MG63 (cell line): ENCODE measurements around the gene NUTM1. TPM values are rescaled to one million over a fixed set of nuclear protein-coding genes. Genes with fewer than 3 reads are reported as not detected.
A peak's percentile ranks its signal among the peaks of the same experiment; 100 is the strongest.

ENCODE experiments used
- DNase-seq: peaks from one replicate; pipeline ENCODE4 v3.0.0-alpha.2; 2020
- H3K27me3 ChIP-seq: fragments of 250-450 bp; sonication (Bioruptor Pico); 2 replicates; pipeline ENCODE4 v1.5.1; 2020; ENCODE audit warnings: mild to moderate bottlenecking, moderate library complexity
- H3K36me3 ChIP-seq: fragments of 250-450 bp; sonication (Bioruptor Pico); 2 replicates; pipeline ENCODE4 v1.5.1; 2020; ENCODE audit warnings: mild to moderate bottlenecking, moderate library complexity
- H3K4me3 ChIP-seq: fragments of 250-450 bp; sonication (Bioruptor Pico); 2 replicates; pipeline ENCODE4 v1.5.1; 2020; ENCODE audit warnings: mild to moderate bottlenecking, moderate library complexity
- H3K9me3 ChIP-seq: fragments of 250-450 bp; sonication (Bioruptor Pico); 2 replicates; pipeline ENCODE4 v1.5.1; 2020; ENCODE audit warnings: mild to moderate bottlenecking, moderate library complexity
- total RNA-seq: library from RNA; depleted of rRNA; stranded (reverse); fragments of >200 nt; shearing (Covaris generic); gene quantifications from 2 replicates; pipeline ENCODE4 v1.2.3, GENCODE V29; 2014; ENCODE audit warnings: low replicate concordance; rRNA removed

The NUTM1 gene
- not detected in 2 replicates for total RNA-seq

- peak; percentile 87 for DNase-seq
- Histone ChIP-seq H3K27me3 (no peaks in the 10 kb centered on the region), H3K4me3 (peak within 1 kb of the TSS; percentile 86), H3K9me3 (no peaks in the 10 kb centered on the region), H3K36me3 (peaks cover 28% of the 10 kb centered on the region)
Observed at GRCh38 chr15:34342737-34343575, at the start of gene NUTM1, which contains the start of gene NOP10. NUTM1 (plus strand) TSS chr15:34343315; CDS start chr15:34343697, 382 bp downstream. NOP10 (minus strand) TSS chr15:34343136; CDS start chr15:34343073, 63 bp downstream.

DNA sequence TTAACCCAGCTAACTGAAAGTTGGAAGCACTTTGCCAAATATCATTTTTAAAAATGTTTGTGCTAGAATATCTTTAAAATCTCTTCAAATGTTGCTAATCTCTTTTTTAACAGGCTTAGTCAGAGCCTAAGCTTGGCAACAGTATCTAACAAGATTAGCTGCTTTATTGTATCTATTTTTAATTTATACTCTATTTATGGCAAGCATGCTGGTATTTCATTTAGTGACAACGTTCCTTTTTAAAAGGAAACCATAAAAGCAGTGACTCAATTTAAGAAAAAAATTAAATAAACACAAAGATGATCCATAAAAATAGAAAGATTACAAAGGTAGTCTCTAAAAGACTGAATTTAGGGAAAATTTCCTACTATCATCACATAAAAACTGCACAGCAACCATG is 46.1 kb upstream of the NUTM1 start:
- H3K27me3 ChIP-seq, result no peaks in the 10 kb centered on the region
- no peak overlapping the region for H3K4me3 ChIP-seq
- H3K36me3 ChIP-seq, result no peaks in the 10 kb centered on the region
- no peak for DNase-seq
- H3K9me3 ChIP-seq, result no peaks in the 10 kb centered on the region

DNA sequence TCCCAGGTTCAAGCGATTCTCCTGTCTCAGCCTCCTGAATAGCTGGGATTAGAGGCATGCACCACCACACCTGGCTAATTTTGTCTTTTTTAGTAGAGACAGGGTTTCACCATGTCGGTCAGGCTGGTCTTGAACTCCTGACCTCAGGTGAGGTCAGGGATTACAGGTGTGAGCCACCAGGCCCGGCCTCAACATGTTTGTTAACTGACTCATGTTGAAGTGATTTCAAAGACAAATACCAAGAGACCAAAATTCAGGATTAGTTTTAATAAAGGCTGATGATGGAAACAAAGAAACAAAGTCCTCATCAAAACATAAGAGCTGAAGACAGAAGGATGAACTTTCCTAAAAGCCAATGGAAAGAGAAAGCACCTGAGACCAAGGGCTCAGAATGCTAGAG is 42.1 kb upstream of the NUTM1 start:
- Histone ChIP-seq H3K9me3 (no peaks in the 10 kb centered on the region), H3K36me3 (no peaks in the 10 kb centered on the region), H3K27me3 (no peaks in the 10 kb centered on the region), H3K4me3 (no peak overlapping the region)
- DNase-seq, result no peak

DNA sequence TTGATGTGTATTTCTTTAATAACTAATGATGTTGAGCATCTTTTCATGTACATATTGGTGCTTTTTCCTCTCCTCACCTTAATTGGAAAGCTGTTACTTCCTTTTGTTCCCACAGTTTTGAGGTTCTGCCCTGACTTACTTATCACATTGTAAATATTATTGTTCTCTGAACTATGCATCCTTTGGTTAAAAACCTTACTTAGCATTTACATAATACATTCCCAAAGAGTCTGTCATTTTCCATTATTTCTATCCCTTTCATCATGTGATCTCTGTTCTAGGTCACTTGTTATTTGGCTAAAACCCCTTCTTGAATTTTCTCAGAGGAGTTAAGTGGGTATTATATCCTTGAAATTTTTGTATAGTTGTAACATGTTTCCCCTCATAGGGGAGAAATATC is 38.5 kb upstream of the NUTM1 start:
- no peaks in the 10 kb centered on the region for H3K36me3 ChIP-seq
- DNase-seq, result no peak
- no peaks in the 10 kb centered on the region for H3K27me3 ChIP-seq
- H3K4me3 ChIP-seq, result no peak overlapping the region
- H3K9me3 ChIP-seq, result no peaks in the 10 kb centered on the region

DNA sequence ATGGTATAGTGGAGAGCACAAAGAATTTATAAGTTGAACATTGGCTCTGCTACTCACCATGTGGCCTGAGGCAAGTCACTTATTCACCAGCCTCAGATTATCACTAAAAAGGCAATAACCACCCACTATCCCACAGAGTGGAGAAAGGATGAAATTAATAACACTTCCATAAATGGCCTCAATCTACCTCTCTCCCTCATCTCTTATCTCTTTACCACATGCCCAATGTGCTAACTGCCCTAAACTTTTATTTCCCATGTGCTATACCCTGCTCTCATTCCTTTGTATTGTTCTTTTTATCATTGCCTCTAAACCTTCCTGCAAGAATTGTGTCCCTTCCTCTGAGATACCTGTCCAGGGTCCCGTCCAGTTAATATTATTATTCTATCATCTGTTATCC is 31.6 kb upstream of the NUTM1 start:
- Histone ChIP-seq H3K27me3 (no peaks in the 10 kb centered on the region), H3K9me3 (no peaks in the 10 kb centered on the region), H3K4me3 (no peak overlapping the region), H3K36me3 (no peaks in the 10 kb centered on the region)
- no peak for DNase-seq

- Histone ChIP-seq H3K4me3 (no peak overlapping the region), H3K27me3 (no peaks in the 10 kb centered on the region), H3K36me3 (no peaks in the 10 kb centered on the region), H3K9me3 (no peaks in the 10 kb centered on the region)
- DNase-seq, result no peak
Observed at GRCh38 chr15:34314491-34315490, 28.3 kb upstream of the NUTM1 start.

DNA sequence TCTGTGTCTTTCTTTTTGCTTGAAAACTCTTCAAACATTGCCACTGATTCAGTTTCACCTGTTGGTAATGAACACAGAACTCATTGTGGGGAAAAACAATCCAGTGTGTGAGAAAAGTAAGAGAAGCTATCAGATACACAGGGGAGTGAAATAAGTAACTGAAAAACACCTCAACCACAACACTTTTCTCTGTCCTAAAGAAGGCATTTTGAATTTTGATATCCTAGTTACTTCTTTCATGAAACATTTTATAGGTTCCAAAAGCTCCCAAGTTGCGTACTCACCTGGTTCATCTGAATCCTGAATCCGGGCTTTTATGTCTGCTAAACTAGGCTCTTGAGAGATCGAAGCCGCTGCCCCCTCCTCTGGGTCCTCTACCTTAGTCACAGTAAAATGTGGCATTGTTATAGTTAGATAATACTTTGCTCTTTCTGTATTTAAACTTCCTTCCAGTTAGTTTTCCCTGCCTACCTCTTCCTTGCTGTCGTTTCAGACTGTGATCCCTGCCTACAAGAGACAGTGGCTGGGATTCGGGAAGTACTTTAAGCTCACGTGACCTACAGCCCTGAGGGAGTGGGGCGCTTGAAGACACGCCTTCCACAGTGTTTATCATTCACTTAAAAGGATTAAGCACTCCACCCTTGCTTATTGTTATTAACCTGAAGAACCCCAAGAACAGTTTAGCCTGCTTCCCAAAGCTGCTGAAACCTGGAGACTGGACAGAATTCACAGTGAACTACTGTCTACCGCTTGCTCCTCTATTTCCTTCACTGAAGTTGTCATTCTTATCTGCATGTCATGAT is 24.6 kb upstream of the NUTM1 start:
- H3K9me3 ChIP-seq, result no peaks in the 10 kb centered on the region
- H3K27me3 ChIP-seq, result no peaks in the 10 kb centered on the region
- peak overlapping the region; percentile 34 for H3K4me3 ChIP-seq
- peak; percentile 16 for DNase-seq
- H3K36me3 ChIP-seq, result no peaks in the 10 kb centered on the region

- Histone ChIP-seq H3K36me3 (no peaks in the 10 kb centered on the region), H3K9me3 (no peaks in the 10 kb centered on the region), H3K27me3 (no peaks in the 10 kb centered on the region), H3K4me3 (no peak overlapping the region)
- no peak for DNase-seq
Observed at GRCh38 chr15:34323217-34323616, 19.9 kb upstream of the NUTM1 start.

DNA sequence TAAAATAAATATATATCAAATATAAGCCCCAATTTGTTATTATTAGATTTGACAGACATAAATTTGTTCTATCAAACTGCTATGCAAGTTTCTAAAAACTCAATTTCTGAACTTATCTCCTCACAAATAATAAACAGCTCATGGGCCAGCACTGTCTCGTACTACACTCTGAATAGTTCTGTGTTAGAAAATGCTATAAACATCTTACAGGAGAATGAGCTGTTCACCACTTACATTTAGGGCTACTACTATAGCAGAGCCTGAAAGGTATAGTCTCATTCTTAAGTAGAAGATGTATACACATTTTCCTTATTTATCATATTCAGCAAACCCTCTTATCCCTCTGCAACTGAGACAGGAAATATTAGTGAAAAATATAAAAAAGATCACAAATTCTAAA is 18.2 kb upstream of the NUTM1 start:
- H3K4me3 ChIP-seq, result no peak overlapping the region
- H3K27me3 ChIP-seq, result no peaks in the 10 kb centered on the region
- no peaks in the 10 kb centered on the region for H3K9me3 ChIP-seq
- H3K36me3 ChIP-seq, result no peaks in the 10 kb centered on the region
- DNase-seq, result no peak

DNA sequence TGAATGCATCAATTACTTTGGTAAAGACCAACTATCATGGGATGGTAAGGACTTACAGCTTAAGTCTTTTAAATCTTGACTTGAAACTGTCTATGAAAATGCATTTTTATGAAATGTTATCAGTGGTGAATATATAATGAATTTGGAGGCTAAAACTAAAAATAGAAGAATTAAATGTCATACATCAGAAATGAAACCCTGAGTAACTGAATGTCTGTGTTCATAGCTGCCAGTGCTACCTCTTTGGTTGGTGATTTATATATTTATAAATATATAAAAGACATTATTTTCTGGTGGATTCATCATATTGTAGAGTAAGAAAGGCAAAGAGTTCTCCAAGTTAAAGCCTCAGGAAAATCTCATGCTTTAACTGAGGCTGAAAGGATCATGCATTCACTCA is 17.7 kb upstream of the NUTM1 start:
- no peak for DNase-seq
- no peaks in the 10 kb centered on the region for H3K9me3 ChIP-seq
- H3K27me3 ChIP-seq, result no peaks in the 10 kb centered on the region
- no peak overlapping the region for H3K4me3 ChIP-seq
- H3K36me3 ChIP-seq, result no peaks in the 10 kb centered on the region

- no peaks in the 10 kb centered on the region for H3K27me3 ChIP-seq
- H3K9me3 ChIP-seq, result no peaks in the 10 kb centered on the region
- no peaks in the 10 kb centered on the region for H3K36me3 ChIP-seq
- no peak overlapping the region for H3K4me3 ChIP-seq
- DNase-seq, result no peak
Observed at GRCh38 chr15:34327906-34328305, 15.2 kb upstream of the NUTM1 start.

GRCh38 chr15:34329006-34329405 is 14.1 kb upstream of the NUTM1 start:
- no peaks in the 10 kb centered on the region for H3K36me3 ChIP-seq
- H3K27me3 ChIP-seq, result no peaks in the 10 kb centered on the region
- H3K4me3 ChIP-seq, result no peak overlapping the region
- DNase-seq, result no peak
- H3K9me3 ChIP-seq, result no peaks in the 10 kb centered on the region

GRCh38 chr15:34330279-34330678 is 12.8 kb upstream of the NUTM1 start:
- H3K9me3 ChIP-seq, result no peaks in the 10 kb centered on the region
- no peak overlapping the region for H3K4me3 ChIP-seq
- no peak for DNase-seq
- H3K27me3 ChIP-seq, result no peaks in the 10 kb centered on the region
- no peaks in the 10 kb centered on the region for H3K36me3 ChIP-seq

GRCh38 chr15:34331809-34332208 is 11.3 kb upstream of the NUTM1 start:
- DNase-seq, result no peak
- no peak overlapping the region for H3K4me3 ChIP-seq
- H3K36me3 ChIP-seq, result no peaks in the 10 kb centered on the region
- no peaks in the 10 kb centered on the region for H3K27me3 ChIP-seq
- H3K9me3 ChIP-seq, result no peaks in the 10 kb centered on the region

- Histone ChIP-seq H3K4me3 (no peak overlapping the region), H3K36me3 (no peaks in the 10 kb centered on the region), H3K9me3 (no peaks in the 10 kb centered on the region), H3K27me3 (no peaks in the 10 kb centered on the region)
- no peak for DNase-seq
Observed at GRCh38 chr15:34332553-34333120, 10.5 kb upstream of the NUTM1 start.

- Histone ChIP-seq H3K4me3 (no peak overlapping the region), H3K27me3 (no peaks in the 10 kb centered on the region), H3K36me3 (peaks cover 10% of the 10 kb centered on the region; the same call in 1 of the 2 replicates), H3K9me3 (no peaks in the 10 kb centered on the region)
- DNase-seq, result no peak
Observed at GRCh38 chr15:34334672-34335071, 8.4 kb upstream of the NUTM1 start.
